Trophoblast cell (in vitro differentiated cells and primary cell): ENCODE results near the gene KCNMA1.
"Not testable (repeated sequence)": the region's sequence is repeated elsewhere in the genome, so short reads cannot be mapped to it uniquely, and the experiment has no call there.

Experiments
- DNase-seq, 2 donors: peaks; one replicate each; pipeline ENCODE4 v3.0.0-alpha.2; 2016
- H2AFZ ChIP-seq: 2 replicates; pipeline ENCODE4 v1.6.1; 2013; ENCODE audit warnings: low read length, moderate library complexity, mild to moderate bottlenecking; ENCODE audit not compliant: insufficient read depth, poor library complexity
- H2AK5ac ChIP-seq: 2 replicates; pipeline ENCODE4 v1.6.1; 2013; ENCODE audit warnings: mild to moderate bottlenecking, low read length
- H2BK120ac ChIP-seq: 2 replicates; pipeline ENCODE4 v1.6.1; 2013; ENCODE audit warnings: low read length, mild to moderate bottlenecking, moderate library complexity; ENCODE audit not compliant: insufficient read depth, poor library complexity
- H2BK12ac ChIP-seq: 2 replicates; pipeline ENCODE4 v1.6.1; 2013; ENCODE audit warnings: mild to moderate bottlenecking, low read length, moderate library complexity
- H2BK5ac ChIP-seq: 2 replicates; pipeline ENCODE4 v1.6.1; 2013; ENCODE audit warnings: low read length, low read depth, moderate library complexity, mild to moderate bottlenecking; ENCODE audit not compliant: poor library complexity
- H3K14ac ChIP-seq: 2 replicates; pipeline ENCODE4 v1.6.1; 2013; ENCODE audit warnings: mild to moderate bottlenecking, low read length
- H3K18ac ChIP-seq: 2 replicates; pipeline ENCODE4 v1.6.1; 2013; ENCODE audit warnings: mild to moderate bottlenecking, low read length
- H3K23ac ChIP-seq: 2 replicates; pipeline ENCODE4 v1.6.1; 2013; ENCODE audit warnings: low read length
- H3K27ac ChIP-seq: 2 replicates; pipeline ENCODE4 v1.5.1; 2013; ENCODE audit warnings: low read depth, mild to moderate bottlenecking, inconsistent platforms, low read length, moderate library complexity
- H3K27me3 ChIP-seq: 2 replicates; pipeline ENCODE4 v1.6.1; 2013; ENCODE audit warnings: inconsistent platforms, mild to moderate bottlenecking, low read length, moderate library complexity; ENCODE audit not compliant: insufficient read depth
- H3K36me3 ChIP-seq, 2 experiments: 1 replicate in 1 of 2; 2 replicates in 1 of 2; pipeline ENCODE4 v1.6.1; 2013; ENCODE audit warnings: low read length in 2 of 2, mild to moderate bottlenecking in 2 of 2, moderate library complexity in 1 of 2; ENCODE audit not compliant: insufficient read depth in 2 of 2, control insufficient read depth in 1 of 2
- H3K4ac ChIP-seq: 2 replicates; pipeline ENCODE4 v1.6.1; 2013; ENCODE audit warnings: low read depth, mild to moderate bottlenecking, low read length, moderate library complexity
- H3K4me1 ChIP-seq, 2 experiments: 1 replicate in 1 of 2; 2 replicates in 1 of 2; pipeline ENCODE4 v1.6.1; 2013; ENCODE audit warnings: low read length in 2 of 2, mild to moderate bottlenecking in 2 of 2, moderate library complexity in 1 of 2; ENCODE audit not compliant: insufficient read depth in 2 of 2, control insufficient read depth in 1 of 2
- H3K4me2 ChIP-seq: 2 replicates; pipeline ENCODE4 v1.6.1; 2013; ENCODE audit warnings: inconsistent platforms, mild to moderate bottlenecking, low read length, moderate library complexity
- H3K4me3 ChIP-seq: 2 replicates; pipeline ENCODE4 v1.5.1; 2013; ENCODE audit warnings: mild to moderate bottlenecking, low read depth, low read length, inconsistent platforms
- H3K79me1 ChIP-seq: one replicate; pipeline ENCODE4 v1.6.1; 2013; ENCODE audit warnings: low read length
- H3K79me2 ChIP-seq: 2 replicates; pipeline ENCODE4 v1.6.1; 2013; ENCODE audit warnings: low read length, mild to moderate bottlenecking; ENCODE audit not compliant: control insufficient read depth, insufficient read depth, poor library complexity
- H3K9ac ChIP-seq: 2 replicates; pipeline ENCODE4 v1.6.1; 2013; ENCODE audit warnings: mild to moderate bottlenecking, low read length
- H3K9me3 ChIP-seq: 2 replicates; pipeline ENCODE4 v1.6.1; 2013; ENCODE audit warnings: low read depth, mild to moderate bottlenecking, control low read depth, inconsistent platforms, low read length; ENCODE audit not compliant: insufficient read depth
- H4K12ac ChIP-seq: 2 replicates; pipeline ENCODE4 v1.6.1; 2013; ENCODE audit warnings: low read depth, mild to moderate bottlenecking, low read length, moderate library complexity
- H4K8ac ChIP-seq: 2 replicates; pipeline ENCODE4 v1.6.1; 2013; ENCODE audit warnings: low read depth, mild to moderate bottlenecking, low read length, moderate library complexity
- H4K91ac ChIP-seq: one replicate; pipeline ENCODE4 v1.6.1; 2013; ENCODE audit warnings: low read depth, mild to moderate bottlenecking, low read length, moderate library complexity
- WGBS: extraction: QIAGEN DNeasy Blood & Tissue Kit; methylation state at CpG from one replicate; pipeline ENCODE4 v1.1.7; 2013; ENCODE audit warnings: missing lambda C conversion rate; ENCODE audit not compliant: insufficient read length, insufficient coverage; ENCODE audit errors: extremely low coverage; 5-methylcytosine and 5-hydroxymethylcytosine counted together

The KCNMA1 gene

GRCh38 chr10:77592510-77592909 lies 45.1 kb downstream of the KCNMA1 start:
- Histone ChIP-seq H4K12ac (no peak overlapping the region), H3K4me2 (no peak overlapping the region), H3K36me3 (peaks cover 8 to 20% of the 10 kb centered on the region in 2 experiments), H3K4ac (no peak overlapping the region), H3K18ac (no peak overlapping the region), H4K91ac (no peak overlapping the region), H3K9me3 (no peaks in the 10 kb centered on the region), H2AK5ac (no peak overlapping the region), H2AFZ (no peak overlapping the region), H2BK12ac (no peak overlapping the region), H3K79me2 (no peaks in the 10 kb centered on the region), H3K14ac (no peak overlapping the region), H3K4me3 (no peak overlapping the region), H3K79me1 (no peaks in the 10 kb centered on the region), H3K27me3 (no peaks in the 10 kb centered on the region), H2BK120ac (no peak overlapping the region), H3K23ac (no peak overlapping the region), H4K8ac (no peak overlapping the region), H2BK5ac (no peak overlapping the region), H3K9ac (no peak overlapping the region), H3K27ac (no peak overlapping the region), H3K4me1 (peaks cover 1 to 3% of the 10 kb centered on the region in 2 experiments)
- DNase-seq = no peak
- WGBS = no CpG with 5 or more reads among the region's 4 CpGs

- Histone ChIP-seq H3K14ac (no peak overlapping the region), H3K36me3 (peaks cover 8 to 20% of the 10 kb centered on the region in 2 experiments), H3K4me2 (no peak overlapping the region), H3K4ac (no peak overlapping the region), H3K23ac (no peak overlapping the region), H2BK12ac (no peak overlapping the region), H2AFZ (no peak overlapping the region), H3K27me3 (no peaks in the 10 kb centered on the region), H3K79me2 (no peaks in the 10 kb centered on the region), H3K18ac (no peak overlapping the region), H3K9ac (no peak overlapping the region), H3K27ac (no peak overlapping the region), H4K8ac (no peak overlapping the region), H3K4me1 (peaks cover 7 to 9% of the 10 kb centered on the region in 2 experiments), H3K9me3 (no peaks in the 10 kb centered on the region), H3K4me3 (no peak overlapping the region), H4K91ac (no peak overlapping the region), H2AK5ac (no peak overlapping the region), H3K79me1 (no peaks in the 10 kb centered on the region), H2BK5ac (no peak overlapping the region), H4K12ac (no peak overlapping the region), H2BK120ac (no peak overlapping the region)
- DNase-seq = no peak
- no CpG with 5 or more reads among the region's 3 CpGs for WGBS
Observed at GRCh38 chr10:77591238-77591880, 46.2 kb downstream of the KCNMA1 start.

- Histone ChIP-seq H3K4ac (no peak overlapping the region), H3K4me2 (no peak overlapping the region), H2AFZ (no peak overlapping the region), H3K18ac (no peak overlapping the region), H2BK120ac (no peak overlapping the region), H3K27ac (no peak overlapping the region), H3K27me3 (no peaks in the 10 kb centered on the region), H4K12ac (no peak overlapping the region), H3K4me1 (peaks cover 7 to 9% of the 10 kb centered on the region in 2 experiments), H3K14ac (no peak overlapping the region), H3K79me1 (no peaks in the 10 kb centered on the region), H3K9me3 (no peaks in the 10 kb centered on the region), H2BK12ac (no peak overlapping the region), H3K79me2 (no peaks in the 10 kb centered on the region), H3K36me3 (peaks cover 10 to 20% of the 10 kb centered on the region in 2 experiments), H2AK5ac (no peak overlapping the region), H4K8ac (no peak overlapping the region), H2BK5ac (no peak overlapping the region), H3K9ac (no peak overlapping the region), H3K4me3 (no peak overlapping the region), H4K91ac (no peak overlapping the region), H3K23ac (no peak overlapping the region)
- WGBS = no CpG with 5 or more reads among the region's 32 CpGs
- no peak for DNase-seq
Observed at GRCh38 chr10:77590344-77591237, 47.0 kb downstream of the KCNMA1 start.

GRCh38 chr10:77589703-77590102 lies 47.9 kb downstream of the KCNMA1 start:
- not testable (repeated sequence) for H3K4me2 ChIP-seq, H3K4ac ChIP-seq, H4K8ac ChIP-seq, H3K27ac ChIP-seq, H3K14ac ChIP-seq, H3K23ac ChIP-seq, H3K79me2 ChIP-seq, H2BK120ac ChIP-seq, H3K9me3 ChIP-seq, H2AK5ac ChIP-seq, H3K4me3 ChIP-seq, H2BK5ac ChIP-seq, H4K12ac ChIP-seq, H3K9ac ChIP-seq, H2BK12ac ChIP-seq, DNase-seq, H4K91ac ChIP-seq, H2AFZ ChIP-seq, H3K18ac ChIP-seq, H3K27me3 ChIP-seq, H3K79me1 ChIP-seq
- peaks cover 7 to 13% of the 10 kb centered on the region in 2 experiments for H3K4me1 ChIP-seq
- H3K36me3 ChIP-seq = peaks cover 10 to 20% of the 10 kb centered on the region in 2 experiments
- WGBS = no CpG with 5 or more reads among the region's 8 CpGs
